Measurements from ENCODE around the gene PRKCB. TPM values are rescaled to one million over a fixed set of nuclear protein-coding genes. Genes with fewer than 3 reads are reported as not detected.

The PRKCB gene
- total RNA-seq, 6 experiments from 2014 or later: not detected

- TF ChIP-seq, protein P1, sequence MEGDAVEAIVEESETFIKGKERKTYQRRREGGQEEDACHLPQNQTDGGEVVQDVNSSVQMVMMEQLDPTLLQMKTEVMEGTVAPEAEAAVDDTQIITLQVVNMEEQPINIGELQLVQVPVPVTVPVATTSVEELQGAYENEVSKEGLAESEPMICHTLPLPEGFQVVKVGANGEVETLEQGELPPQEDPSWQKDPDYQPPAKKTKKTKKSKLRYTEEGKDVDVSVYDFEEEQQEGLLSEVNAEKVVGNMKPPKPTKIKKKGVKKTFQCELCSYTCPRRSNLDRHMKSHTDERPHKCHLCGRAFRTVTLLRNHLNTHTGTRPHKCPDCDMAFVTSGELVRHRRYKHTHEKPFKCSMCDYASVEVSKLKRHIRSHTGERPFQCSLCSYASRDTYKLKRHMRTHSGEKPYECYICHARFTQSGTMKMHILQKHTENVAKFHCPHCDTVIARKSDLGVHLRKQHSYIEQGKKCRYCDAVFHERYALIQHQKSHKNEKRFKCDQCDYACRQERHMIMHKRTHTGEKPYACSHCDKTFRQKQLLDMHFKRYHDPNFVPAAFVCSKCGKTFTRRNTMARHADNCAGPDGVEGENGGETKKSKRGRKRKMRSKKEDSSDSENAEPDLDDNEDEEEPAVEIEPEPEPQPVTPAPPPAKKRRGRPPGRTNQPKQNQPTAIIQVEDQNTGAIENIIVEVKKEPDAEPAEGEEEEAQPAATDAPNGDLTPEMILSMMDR (IDR thresholded peaks at IDR 0.05): no peak
- Mint-ChIP-seq H3K4me3 (no peak overlapping the region), H3K36me3 (ENCODE audit: low read depth) (no peaks in the 10 kb centered on the region), H3K27ac (no peak overlapping the region), H3K4me1 (ENCODE audit: low read depth) (no peaks in the 10 kb centered on the region), H3K27me3 (ENCODE audit: insufficient read depth) (no peaks in the 10 kb centered on the region; the same call in 1 of the 2 replicates), H3K9me3 (peaks cover 16% of the 10 kb centered on the region)
- DNase-seq: no peak
Observed at GRCh38 chr16:23829454-23829853, 6.3 kb upstream of the PRKCB start.

DNA sequence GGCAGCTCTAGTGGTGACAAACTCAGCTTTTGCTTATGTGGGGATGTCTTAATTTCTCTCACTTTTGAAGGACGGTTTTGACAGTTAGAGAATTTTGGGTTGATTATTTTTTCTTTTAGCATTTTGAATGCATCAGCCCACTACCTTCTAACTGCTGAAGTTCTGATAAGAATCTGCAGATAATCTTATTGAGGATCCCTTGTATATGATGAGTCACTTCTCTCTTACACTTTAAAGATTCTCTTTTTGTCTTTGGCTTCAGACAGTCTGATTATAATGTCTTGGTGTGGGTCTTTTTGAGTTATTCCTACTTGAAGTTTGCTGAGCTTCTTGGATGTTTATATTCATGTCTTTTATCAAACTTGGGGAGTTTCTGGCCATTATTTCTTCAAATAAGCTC lies 5.5 kb upstream of the PRKCB start:
- peaks cover 21% of the 10 kb centered on the region for H3K9me3 Mint-ChIP-seq
- H3K27me3 Mint-ChIP-seq (ENCODE audit: insufficient read depth): peaks cover 2% of the 10 kb centered on the region; the same call in 1 of the 2 replicates
- H3K27ac Mint-ChIP-seq: no peak overlapping the region
- peaks cover 5% of the 10 kb centered on the region; the same call in 1 of the 2 replicates for H3K36me3 Mint-ChIP-seq (ENCODE audit: low read depth)
- DNase-seq: no peak
- TF ChIP-seq, protein P1 (IDR thresholded peaks at IDR 0.05): no peak
- H3K4me3 Mint-ChIP-seq: no peak overlapping the region
- H3K4me1 Mint-ChIP-seq (ENCODE audit: low read depth): no peaks in the 10 kb centered on the region

GRCh38 chr16:23832882-23833281 lies 2.9 kb upstream of the PRKCB start:
- no peaks in the 10 kb centered on the region for H3K4me1 Mint-ChIP-seq (ENCODE audit: low read depth)
- H3K27me3 Mint-ChIP-seq (ENCODE audit: insufficient read depth): peaks cover 5% of the 10 kb centered on the region
- no peak overlapping the region for H3K27ac Mint-ChIP-seq
- TF ChIP-seq, protein P1 (IDR thresholded peaks at IDR 0.05): no peak
- DNase-seq: no peak
- H3K9me3 Mint-ChIP-seq: peaks cover 28% of the 10 kb centered on the region
- H3K36me3 Mint-ChIP-seq (ENCODE audit: low read depth): peaks cover 6% of the 10 kb centered on the region; the same call in 1 of the 2 replicates
- no peak overlapping the region for H3K4me3 Mint-ChIP-seq

DNA sequence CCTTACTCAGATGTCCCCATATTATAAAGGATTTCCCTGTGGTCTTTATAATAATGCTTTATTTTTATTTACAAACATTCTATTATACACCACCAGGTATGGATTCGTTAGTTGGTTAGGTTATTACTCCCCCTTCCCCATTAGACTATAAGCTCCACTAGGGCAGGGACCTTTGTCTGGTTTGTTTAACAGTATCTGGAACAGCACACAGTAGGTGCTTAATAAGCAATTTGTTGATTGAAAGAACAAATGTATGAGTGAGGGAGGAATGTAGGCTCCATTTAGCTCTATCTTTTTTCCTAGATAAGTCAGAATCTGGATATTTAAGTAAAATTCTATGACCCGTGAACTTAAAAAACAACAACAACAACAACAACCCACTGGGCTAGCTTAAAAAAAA lies 2.3 kb upstream of the PRKCB start:
- peaks cover 5% of the 10 kb centered on the region for H3K27me3 Mint-ChIP-seq (ENCODE audit: insufficient read depth)
- peaks cover 6% of the 10 kb centered on the region; the same call in 1 of the 2 replicates for H3K36me3 Mint-ChIP-seq (ENCODE audit: low read depth)
- TF ChIP-seq, protein P1 (IDR thresholded peaks at IDR 0.05): no peak
- H3K4me3 Mint-ChIP-seq: no peak overlapping the region
- H3K4me1 Mint-ChIP-seq (ENCODE audit: low read depth): no peaks in the 10 kb centered on the region
- peaks cover 28% of the 10 kb centered on the region for H3K9me3 Mint-ChIP-seq
- no peak for DNase-seq
- no peak overlapping the region for H3K27ac Mint-ChIP-seq

DNA sequence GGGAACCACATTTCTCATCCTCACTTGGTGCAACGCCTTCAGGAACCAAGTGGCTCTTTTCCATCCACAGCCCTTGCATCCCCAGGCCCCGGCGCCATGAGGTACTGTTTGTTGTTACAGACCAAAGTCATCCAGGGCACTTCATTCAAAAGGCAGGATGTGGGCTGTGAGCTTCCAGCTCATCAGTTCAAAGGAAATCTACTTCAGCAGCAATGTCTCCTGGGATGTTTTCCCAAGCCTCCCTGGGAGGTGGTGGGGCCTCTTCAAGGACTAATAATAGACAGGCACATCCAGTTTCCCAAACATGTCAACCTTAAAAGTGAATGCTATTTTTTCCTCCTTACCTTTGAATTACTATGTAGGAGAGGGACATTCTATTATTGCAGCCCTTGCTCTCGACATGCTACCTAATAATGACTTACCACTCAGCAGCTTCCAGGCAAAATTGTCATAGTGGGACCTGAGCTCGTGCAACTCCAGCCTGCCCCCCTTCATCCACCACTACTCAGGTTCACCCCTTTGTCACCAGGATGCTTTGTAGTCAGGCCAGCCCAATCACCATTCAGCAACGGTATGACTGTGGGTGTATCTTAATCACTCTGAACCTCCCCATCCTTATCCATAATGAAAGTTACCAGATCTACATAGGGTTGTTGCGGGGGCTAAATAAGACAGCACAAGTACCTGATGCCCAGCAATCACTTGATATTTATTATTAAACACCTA lies 1.7 kb upstream of the PRKCB start:
- TF ChIP-seq, protein P1 (IDR thresholded peaks at IDR 0.05): no peak
- Mint-ChIP-seq H3K27ac (no peak overlapping the region), H3K4me1 (ENCODE audit: low read depth) (no peaks in the 10 kb centered on the region), H3K4me3 (no peak overlapping the region), H3K9me3 (peaks cover 28% of the 10 kb centered on the region), H3K27me3 (ENCODE audit: insufficient read depth) (peaks cover 7% of the 10 kb centered on the region), H3K36me3 (ENCODE audit: low read depth) (peaks cover 6% of the 10 kb centered on the region; the same call in 1 of the 2 replicates)
- no peak for DNase-seq
